Measurements from ENCODE around the gene ZNF394. TPM values are rescaled to one million over a fixed set of nuclear protein-coding genes. Genes with fewer than 3 reads are reported as not detected.
"Not testable (repeated sequence)": the region's sequence is repeated elsewhere in the genome, so short reads cannot be mapped to it uniquely, and the experiment has no call there.

The ZNF394 gene
- 24.2 and 24.7 TPM in 2 replicates for total RNA-seq (2021)
- long read RNA-seq, transcript ZNF394-206 (2 exons, 1,619 nt): minor isoform, 7 of 208 reads
- long read RNA-seq, transcript ZNF394-201 (3 exons, 2,179 nt): major isoform, 123 of 208 reads
- long read RNA-seq, transcript ZNF394-203 (2 exons, 2,017 nt): minor isoform, 76 of 208 reads
- long read RNA-seq, partial matches to known transcripts: 0 of 208 reads
- long read RNA-seq, other reads (novel, unspliced or antisense): 2 of 208 reads

DNA sequence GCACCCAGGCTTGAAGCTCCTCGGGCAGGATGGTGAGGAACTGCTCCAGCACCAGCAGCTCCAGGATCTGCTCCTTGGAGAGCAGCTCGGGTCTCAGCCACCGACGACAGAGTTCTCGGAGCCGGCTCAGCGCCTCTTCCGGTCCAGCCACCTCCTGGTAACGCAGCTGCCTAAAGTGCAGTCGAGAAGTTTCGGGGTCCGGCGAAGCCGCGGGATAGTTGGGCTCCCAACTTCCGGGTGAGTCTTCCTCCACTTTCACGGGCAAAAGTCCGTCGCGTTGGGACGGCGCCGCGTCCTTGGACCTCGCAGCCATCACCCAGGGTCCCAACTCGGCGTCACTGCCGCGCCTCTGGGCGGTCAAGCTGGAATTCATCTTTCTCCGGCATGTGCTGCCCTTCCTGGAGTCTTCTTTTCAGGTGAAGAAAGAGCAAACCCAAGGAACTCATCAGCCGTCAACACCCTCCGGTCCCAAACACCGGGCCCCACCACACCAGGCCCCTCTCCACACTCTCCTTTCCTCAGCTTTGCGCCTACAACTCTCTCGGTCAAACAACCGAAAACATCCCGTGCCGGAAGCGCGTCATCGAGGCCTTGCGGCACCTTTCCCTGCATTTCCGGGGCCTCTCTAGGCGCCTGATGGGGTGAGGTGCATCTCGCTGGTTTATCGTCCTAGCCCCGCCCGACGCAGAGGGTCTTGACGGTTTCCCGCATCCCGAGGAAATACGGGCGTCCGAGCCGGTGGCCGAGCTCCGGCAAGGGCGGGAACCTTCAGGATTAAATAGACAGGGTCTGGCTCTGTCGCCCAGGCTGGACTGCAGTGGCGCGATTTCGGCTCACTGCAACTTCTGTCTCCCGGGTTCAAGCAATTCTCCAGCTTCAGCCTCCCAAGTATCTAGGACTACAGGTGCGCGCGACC, at the start of gene ZNF394:
Gene ZNF394 (minus strand): TSS at position 561 of the 916 bp plus-strand sequence. CDS start 188 bp downstream, at position 373.
- Histone ChIP-seq H3K18ac (ENCODE audit: insufficient read length, low read depth, low read length) (peak within 1 kb of the TSS; percentile 93), H4K5ac (ENCODE audit: insufficient read length, low read depth, low read length) (no peak within 1 kb of the TSS), H3T11ph (ENCODE audit: low read length) (no peak within 1 kb of the TSS), H2AK5ac (ENCODE audit: insufficient read length, low read length) (no peak within 1 kb of the TSS), H3K79me1 (ENCODE audit: insufficient read depth, low read depth, low read length, poor library complexity, severe bottlenecking) (no peaks in the 10 kb centered on the region), H3K14ac (ENCODE audit: insufficient read depth, low read length) (peak within 1 kb of the TSS; percentile 62), H2BK20ac (ENCODE audit: low read depth, low read length, poor library complexity, severe bottlenecking) (no peak within 1 kb of the TSS), H2AFZ (ENCODE audit: low read length) (no peak within 1 kb of the TSS), H3K79me2 (ENCODE audit: insufficient read depth, low read length) (peaks cover 17% of the 10 kb centered on the region), H2BK15ac (ENCODE audit: low read depth, low read length) (no peak within 1 kb of the TSS), H4K91ac (ENCODE audit: insufficient read length, low read depth, low read length) (no peak within 1 kb of the TSS), H2BK120ac (ENCODE audit: low read depth, low read length, poor library complexity, severe bottlenecking) (no peak within 1 kb of the TSS), H3K4me2 (ENCODE audit: insufficient read depth, insufficient read length, low read length) (peak within 1 kb of the TSS; percentile 98), H4K20me1 (ENCODE audit: control insufficient read depth, insufficient read depth, insufficient read length) (no peaks in the 10 kb centered on the region), H3K56ac (ENCODE audit: insufficient read length, low read depth, low read length) (no peak within 1 kb of the TSS), H3K9me3 (ENCODE audit: control insufficient read depth, low read depth, low read length) (no peaks in the 10 kb centered on the region), H2BK12ac (ENCODE audit: insufficient read length, low read depth, low read length) (no peak within 1 kb of the TSS), H3K4me1 (ENCODE audit: insufficient read depth, low read length) (peaks cover 4% of the 10 kb centered on the region; the same call in 1 of the 2 replicates), H3K23me2 (ENCODE audit: insufficient read length, low read depth, low read length, poor library complexity, severe bottlenecking) (peaks cover 12% of the 10 kb centered on the region), H3K27ac (ENCODE audit: insufficient read length, low read depth, low read length) (peak within 1 kb of the TSS; percentile 75), H3K9ac (ENCODE audit: extremely low read depth, insufficient read length, low read length) (peak within 1 kb of the TSS; percentile 89), H3K27me3 (ENCODE audit: insufficient read depth, low read length) (no peaks in the 10 kb centered on the region), H4K8ac (replicated peaks; ENCODE audit: insufficient read length, low read depth, low read length) (no peak within 1 kb of the TSS), H3K4ac (ENCODE audit: low read depth, low read length) (no peak within 1 kb of the TSS), H2BK5ac (ENCODE audit: insufficient read length, low read length) (peak within 1 kb of the TSS; percentile 60), H3K23ac (ENCODE audit: insufficient read length, low read depth, low read length) (no peak within 1 kb of the TSS)
- peak within 1 kb of the TSS; percentile 100 for H3K27ac Mint-ChIP-seq
- peaks cover 27 to 35% (median 31%) of the 10 kb centered on the region in 3 experiments for H3K36me3 Mint-ChIP-seq (ENCODE audit: insufficient read depth in 1 of 3, low read depth in 3 of 3)
- H3K4me3 Mint-ChIP-seq: peak within 1 kb of the TSS; percentile 98
- H3K9me3 Mint-ChIP-seq: peaks cover 3 to 7% of the 10 kb centered on the region in 2 experiments
- WGBS (ENCODE audit: extremely low coverage, insufficient read length, low lambda C conversion rate): no CpG with 5 or more reads among the region's 68 CpGs
- DNase-seq: peak; percentile 94
- H3K4me1 Mint-ChIP-seq: peaks cover 14 to 21% of the 10 kb centered on the region in 2 experiments
- TF ChIP-seq, protein P1, sequence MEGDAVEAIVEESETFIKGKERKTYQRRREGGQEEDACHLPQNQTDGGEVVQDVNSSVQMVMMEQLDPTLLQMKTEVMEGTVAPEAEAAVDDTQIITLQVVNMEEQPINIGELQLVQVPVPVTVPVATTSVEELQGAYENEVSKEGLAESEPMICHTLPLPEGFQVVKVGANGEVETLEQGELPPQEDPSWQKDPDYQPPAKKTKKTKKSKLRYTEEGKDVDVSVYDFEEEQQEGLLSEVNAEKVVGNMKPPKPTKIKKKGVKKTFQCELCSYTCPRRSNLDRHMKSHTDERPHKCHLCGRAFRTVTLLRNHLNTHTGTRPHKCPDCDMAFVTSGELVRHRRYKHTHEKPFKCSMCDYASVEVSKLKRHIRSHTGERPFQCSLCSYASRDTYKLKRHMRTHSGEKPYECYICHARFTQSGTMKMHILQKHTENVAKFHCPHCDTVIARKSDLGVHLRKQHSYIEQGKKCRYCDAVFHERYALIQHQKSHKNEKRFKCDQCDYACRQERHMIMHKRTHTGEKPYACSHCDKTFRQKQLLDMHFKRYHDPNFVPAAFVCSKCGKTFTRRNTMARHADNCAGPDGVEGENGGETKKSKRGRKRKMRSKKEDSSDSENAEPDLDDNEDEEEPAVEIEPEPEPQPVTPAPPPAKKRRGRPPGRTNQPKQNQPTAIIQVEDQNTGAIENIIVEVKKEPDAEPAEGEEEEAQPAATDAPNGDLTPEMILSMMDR (conservative IDR thresholded peaks at IDR 0.05): no peak
- no peaks in the 10 kb centered on the region for H3K27me3 Mint-ChIP-seq (ENCODE audit: low read depth)

DNA sequence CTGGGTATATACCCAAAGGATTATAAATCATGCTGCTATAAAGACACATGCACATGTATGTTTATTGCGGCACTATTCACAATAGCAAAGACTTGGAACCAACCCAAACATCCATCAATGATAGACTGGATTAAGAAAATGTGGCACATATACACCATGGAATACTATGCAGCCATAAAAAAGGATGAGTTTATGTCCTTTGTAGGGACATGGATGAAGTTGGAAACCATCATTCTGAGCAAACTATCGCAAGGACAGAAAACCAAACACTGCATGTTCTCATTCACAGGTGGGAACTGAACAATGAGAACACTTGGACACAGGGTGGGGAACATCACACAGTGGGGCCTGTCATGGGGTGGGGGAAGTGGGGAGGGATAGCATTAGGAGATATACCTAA, 49.5 kb upstream of the ZNF394 start:
- H3K4me2 ChIP-seq (ENCODE audit: insufficient read depth, insufficient read length, low read length); H2AFZ ChIP-seq (ENCODE audit: low read length); H3K4me3 Mint-ChIP-seq; H2BK20ac ChIP-seq (ENCODE audit: low read depth, low read length, poor library complexity, severe bottlenecking); DNase-seq; H2BK15ac ChIP-seq (ENCODE audit: low read depth, low read length); H3K18ac ChIP-seq (ENCODE audit: insufficient read length, low read depth, low read length); H3K14ac ChIP-seq (ENCODE audit: insufficient read depth, low read length); H4K5ac ChIP-seq (ENCODE audit: insufficient read length, low read depth, low read length); H3K4ac ChIP-seq (ENCODE audit: low read depth, low read length); H3K56ac ChIP-seq (ENCODE audit: insufficient read length, low read depth, low read length); H3K27me3 Mint-ChIP-seq (ENCODE audit: low read depth); H3K23me2 ChIP-seq (ENCODE audit: insufficient read length, low read depth, low read length, poor library complexity, severe bottlenecking); H3K27me3 ChIP-seq (ENCODE audit: insufficient read depth, low read length); H3K4me1 ChIP-seq (ENCODE audit: insufficient read depth, low read length); H3K9ac ChIP-seq (ENCODE audit: extremely low read depth, insufficient read length, low read length); H2BK5ac ChIP-seq (ENCODE audit: insufficient read length, low read length); H3K23ac ChIP-seq (ENCODE audit: insufficient read length, low read depth, low read length); H3K27ac ChIP-seq (ENCODE audit: insufficient read length, low read depth, low read length); H2AK5ac ChIP-seq (ENCODE audit: insufficient read length, low read length); H3K79me2 ChIP-seq (ENCODE audit: insufficient read depth, low read length); H4K20me1 ChIP-seq (ENCODE audit: control insufficient read depth, insufficient read depth, insufficient read length); H3T11ph ChIP-seq (ENCODE audit: low read length); H3K9me3 ChIP-seq (ENCODE audit: control insufficient read depth, low read depth, low read length); H4K91ac ChIP-seq (ENCODE audit: insufficient read length, low read depth, low read length); H3K27ac Mint-ChIP-seq; H2BK120ac ChIP-seq (ENCODE audit: low read depth, low read length, poor library complexity, severe bottlenecking); H2BK12ac ChIP-seq (ENCODE audit: insufficient read length, low read depth, low read length); H3K79me1 ChIP-seq (ENCODE audit: insufficient read depth, low read depth, low read length, poor library complexity, severe bottlenecking); H4K8ac ChIP-seq (replicated peaks; ENCODE audit: insufficient read length, low read depth, low read length): not testable (repeated sequence)
- peaks cover 32 to 40% (median 38%) of the 10 kb centered on the region in 3 experiments for H3K36me3 Mint-ChIP-seq (ENCODE audit: insufficient read depth in 1 of 3, low read depth in 3 of 3)
- peaks cover 33 to 37% of the 10 kb centered on the region in 2 experiments for H3K9me3 Mint-ChIP-seq
- WGBS (ENCODE audit: extremely low coverage, insufficient read length, low lambda C conversion rate): no CpG with 5 or more reads among the region's 2 CpGs
- H3K4me1 Mint-ChIP-seq: peaks cover 9 to 14% of the 10 kb centered on the region in 2 experiments; a peak in 3 of 4 replicates

All from H9 (cell line).